C4-2B (cell line): Measurements from ENCODE around the gene TIMM21.

ENCODE experiments used
- H3K27ac ChIP-seq: fragments of 450-650 bp; 2 replicates; pipeline ENCODE4 v1.5.1; 2017
- CTCF ChIP-seq: fragments of 450-650 bp; conservative IDR thresholded peaks from 2 replicates; pipeline ENCODE4 v1.5.1; 2017; ENCODE audit warnings: mild to moderate bottlenecking
- ZFX ChIP-seq: fragments of 450-650 bp; IDR thresholded peaks from 2 replicates; pipeline ENCODE4 v1.6.1; 2017

The TIMM21 gene

GRCh38 chr18:74173434-74173750, 25.1 kb downstream of the TIMM21 start:
- TF ChIP-seq CTCF (no peak), ZFX (no peak)
- H3K27ac ChIP-seq: no peak overlapping the region

- TF ChIP-seq CTCF (no peak), ZFX (no peak)
- H3K27ac ChIP-seq: no peak overlapping the region; the same call in 1 of the 2 replicates
Measured at GRCh38 chr18:74175658-74176057, 27.3 kb downstream of the TIMM21 start.

GRCh38 chr18:74178884-74179283, 30.6 kb downstream of the TIMM21 start:
- TF ChIP-seq ZFX (no peak), CTCF (no peak)
- H3K27ac ChIP-seq: no peak overlapping the region

GRCh38 chr18:74179623-74180199, 31.4 kb downstream of the TIMM21 start:
- no peak overlapping the region for H3K27ac ChIP-seq

GRCh38 chr18:74182335-74182734, 34.0 kb downstream of the TIMM21 start:
- no peak overlapping the region for H3K27ac ChIP-seq
- TF ChIP-seq ZFX (no peak), CTCF (no peak)

More at GRCh38 chr18:74179623-74180199, 31.4 kb downstream of the TIMM21 start:
- TF ChIP-seq CTCF (no peak), ZFX (no peak)

GRCh38 chr18:74183130-74183529, 34.8 kb downstream of the TIMM21 start:
- TF ChIP-seq ZFX: no peak
- TF ChIP-seq CTCF: no peak
- H3K27ac ChIP-seq: no peak overlapping the region

GRCh38 chr18:74184875-74185274, 36.6 kb downstream of the TIMM21 start:
- no peak overlapping the region for H3K27ac ChIP-seq
- TF ChIP-seq CTCF (no peak), ZFX (no peak)
